ENCODE data around the gene WIZ. TPM values are rescaled to one million over a fixed set of nuclear protein-coding genes. Genes with fewer than 3 reads are reported as not detected.

The WIZ gene
- total and polyA plus RNA-seq, 2 of the 8 experiments (the other 6 are each of a cell fraction or from before 2014, with no cell fraction given) = 12.5 to 33.2 TPM

- Histone ChIP-seq H2BK12ac (ENCODE audit: low read depth, low read length) (peak overlapping the region; percentile 68; the same call in 1 of the 2 replicates), H3K9me3 (ENCODE audit: insufficient read depth in 2 of 2, low read depth in 1 of 2, low read length in 1 of 2) (no peaks in the 10 kb centered on the region), H3K4me3 (ENCODE audit: extremely low read depth in 1 of 4, insufficient read depth in 2 of 4, low read depth in 3 of 4, low read length in 4 of 4) (peak overlapping the region; percentile 64 to 80 (median 80)), H3K4me2 (ENCODE audit: insufficient read depth in 1 of 2, low read depth in 2 of 2, low read length in 2 of 2) (peak overlapping the region; percentile 70 to 87), H3K56ac (replicated peaks; ENCODE audit: insufficient read length, low read depth, low read length) (no peak overlapping the region), H3K14ac (ENCODE audit: insufficient read length) (no peak overlapping the region), H3K27ac (ENCODE audit: low read depth, low read length) (no peak overlapping the region), H4K20me1 (replicated peaks in 1 of 2; ENCODE audit: control insufficient read depth in 1 of 2, insufficient read depth in 2 of 2, low read length in 2 of 2) (peaks cover 5 to 12% of the 10 kb centered on the region in 2 experiments), H3K27me3 (replicated peaks in 1 of 4; ENCODE audit: control insufficient read depth in 3 of 4, extremely low read depth in 1 of 4, insufficient read depth in 3 of 4, low read length in 3 of 4) (no peaks in the 10 kb centered on the region; a peak in 1 of 7 replicates), H3K4ac (replicated peaks; ENCODE audit: insufficient read length, low read depth, low read length) (no peak overlapping the region), H2BK5ac (ENCODE audit: low read depth, low read length) (no peak overlapping the region), H2BK20ac (ENCODE audit: low read length) (no peak overlapping the region), H3K23me2 (ENCODE audit: low read depth, low read length) (peaks cover 10% of the 10 kb centered on the region), H4K91ac (replicated peaks; ENCODE audit: insufficient read length, low read length) (peak overlapping the region; percentile 54), H3K9ac (replicated peaks in 1 of 4; ENCODE audit: extremely low read depth in 1 of 4, low read depth in 3 of 4, low read length in 3 of 4) (peak overlapping the region in 2 of 4 experiments; percentile 0 to 4; a peak in 3 of 7 replicates), H3K36me3 (ENCODE audit: control insufficient read depth in 2 of 4, insufficient read depth in 4 of 4, low read length in 3 of 4) (no peaks in the 10 kb centered on the region), H4K8ac (ENCODE audit: extremely low read depth, insufficient read depth, low read length) (peak overlapping the region; percentile 86), H4K5ac (ENCODE audit: insufficient read length, low read depth, low read length) (no peak overlapping the region), H2AK5ac (ENCODE audit: low read depth, low read length) (no peak overlapping the region; the same call in 1 of the 2 replicates), H3K23ac (ENCODE audit: insufficient read length) (no peak overlapping the region), H2BK120ac (replicated peaks; ENCODE audit: low read depth, low read length) (no peak overlapping the region), H3K18ac (ENCODE audit: extremely low read depth, low read length) (no peak overlapping the region), H2AFZ (ENCODE audit: low read length) (peak overlapping the region; percentile 94), H3K4me1 (replicated peaks in 1 of 4; ENCODE audit: control insufficient read depth in 3 of 4, insufficient read depth in 4 of 4, low read length in 3 of 4) (peaks cover 0 to 13% (median 8%) of the 10 kb centered on the region in 4 experiments; a peak in 6 of 7 replicates), H2BK15ac (ENCODE audit: low read length) (peak overlapping the region; percentile 72; the same call in 1 of the 2 replicates), H3K79me1 (ENCODE audit: low read depth, low read length) (peaks cover 22% of the 10 kb centered on the region), H3K79me2 (ENCODE audit: control insufficient read depth in 1 of 2, insufficient read depth in 2 of 2, low read length in 2 of 2) (peaks cover 0 to 29% of the 10 kb centered on the region in 2 experiments; a peak in 2 of 4 replicates)
- FAIRE-seq (no peak), DNase-seq (ENCODE audit: low read depth in 1 of 2, low spot score in 2 of 2) (peak in 1 of 2 experiments; percentile 94)
- ChIA-PET CTCF (ENCODE audit: partially characterized antibody) (interaction anchor here (1.0 to 7.5 kb wide), 3 partner anchors 13 to 122 kb away, joined by 3 to 48 read pairs (median 3); partner anchors contain the start of gene AKAP8L), POLR2A (ENCODE audit: partially characterized antibody) (interaction anchor here (0.7 to 5.3 kb wide), 9 partner anchors 12 to 367 kb away, joined by 3 to 58 read pairs (median 3); partner anchors contain the start of genes AKAP8, AKAP8L and BRD4)
- WGBS, 2 experiments (ENCODE audit: extremely low coverage in 1 of 2, insufficient coverage in 1 of 2, insufficient read length in 1 of 2, insufficient replicate concordance in 2 of 2, low coverage in 1 of 2, low lambda C conversion rate in 2 of 2, missing lambda C conversion rate in 1 of 2) = 3% methylated on average over 18 of the region's 75 CpGs; no CpG with 5 or more reads in 1 of the 2 experiments
- TF ChIP-seq HDAC2 (IDR thresholded peaks at IDR 0.05; ENCODE audit: borderline replicate concordance in 1 of 2, low read depth in 2 of 2, low read length in 2 of 2) (peak; percentile 45 to 97; a peak in 2 of 4 replicates), CHD2 (IDR thresholded peaks at IDR 0.05; ENCODE audit: low read length) (no peak), EZH2 (IDR thresholded peaks at IDR 0.05; ENCODE audit: low read depth, low read length, severe bottlenecking) (no peak), CHD1 (IDR thresholded peaks at IDR 0.05; ENCODE audit: low read depth, low read length) (no peak), TAF7 (optimal IDR thresholded peaks at IDR 0.05; ENCODE audit: borderline replicate concordance, low read depth, low read length) (peak; percentile 59), JUND (IDR thresholded peaks at IDR 0.05; ENCODE audit: low read length) (no peak), PHF8 (conservative IDR thresholded peaks at IDR 0.05; ENCODE audit: low read depth, low read length) (peak; percentile 21; the same call in 1 of the 2 replicates), CEBPB (IDR thresholded peaks at IDR 0.05; ENCODE audit: low read depth, low read length) (no peak), SP2 (IDR thresholded peaks at IDR 0.05; ENCODE audit: low read length) (no peak)
- TF ChIP-seq, protein P1, sequence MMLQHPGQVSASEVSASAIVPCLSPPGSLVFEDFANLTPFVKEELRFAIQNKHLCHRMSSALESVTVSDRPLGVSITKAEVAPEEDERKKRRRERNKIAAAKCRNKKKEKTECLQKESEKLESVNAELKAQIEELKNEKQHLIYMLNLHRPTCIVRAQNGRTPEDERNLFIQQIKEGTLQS (IDR thresholded peaks at IDR 0.05; ENCODE audit: insufficient read depth, low read depth, low read length) = no peak
Observed at GRCh38 chr19:15432629-15433518, 16.9 kb downstream of the WIZ start.

Measured in H1 (cell line).